ENCODE measurements around the gene KLF7.
A peak's percentile ranks its signal among the peaks of the same experiment; 100 is the strongest.
"Not testable (repeated sequence)": the region's sequence is repeated elsewhere in the genome, so short reads cannot be mapped to it uniquely, and the experiment has no call there.

KLF7 gene

GRCh38 chr2:207049122-207049521 lies 116.6 kb downstream of the KLF7 start:
- DNase-seq, result no peak

- DNase-seq, result no peak
Observed at GRCh38 chr2:207048416-207048815, 117.3 kb downstream of the KLF7 start.

- peak in 1 of 2 experiments; percentile 4 for DNase-seq
Observed at GRCh38 chr2:207046724-207047123, 119.0 kb downstream of the KLF7 start.

GRCh38 chr2:207045531-207045930 lies 120.2 kb downstream of the KLF7 start:
- no peak for DNase-seq

GRCh38 chr2:207044379-207045362 lies 121.1 kb downstream of the KLF7 start:
- DNase-seq, result no peak

GRCh38 chr2:207042841-207043240 lies 122.9 kb downstream of the KLF7 start:
- no peak for DNase-seq

GRCh38 chr2:207041786-207042554 lies 123.8 kb downstream of the KLF7 start:
- no peak for DNase-seq

GRCh38 chr2:207041279-207041678 lies 124.5 kb downstream of the KLF7 start:
- no peak for DNase-seq

- no peak for DNase-seq
Observed at GRCh38 chr2:207040696-207041095, 125.1 kb downstream of the KLF7 start.

GRCh38 chr2:207039225-207039624 lies 126.5 kb downstream of the KLF7 start:
- no peak for DNase-seq

- DNase-seq, result no peak
Observed at GRCh38 chr2:207038299-207038698, 127.4 kb downstream of the KLF7 start.

GRCh38 chr2:207037896-207038295 lies 127.9 kb downstream of the KLF7 start:
- no peak for DNase-seq

- DNase-seq, result not testable (repeated sequence)
Observed at GRCh38 chr2:207037023-207037422, 128.7 kb downstream of the KLF7 start.

GRCh38 chr2:207035875-207036274 lies 129.9 kb downstream of the KLF7 start:
- DNase-seq, result no peak

GRCh38 chr2:207032490-207032889 lies 133.3 kb downstream of the KLF7 start:
- no peak for DNase-seq

All from SW 1271 (cell line).